Measurements from ENCODE around the gene SPATA31D1.

- TF ChIP-seq CTCF (IDR thresholded peaks at IDR 0.05; ENCODE audit: poor library complexity) (no peak), EZH2 (IDR thresholded peaks at IDR 0.05; ENCODE audit: borderline replicate concordance) (no peak), EZH2phosphoT487 (IDR thresholded peaks at IDR 0.05; ENCODE audit: low read depth, severe bottlenecking, unreplicated experiment) (no peak)
Observed at GRCh38 chr9:81955625-81956024, 32.9 kb upstream of the SPATA31D1 start.

All from hepatocyte (in vitro differentiated cells).